ENCODE measurements around the gene CRY1.

CRY1 gene

DNA sequence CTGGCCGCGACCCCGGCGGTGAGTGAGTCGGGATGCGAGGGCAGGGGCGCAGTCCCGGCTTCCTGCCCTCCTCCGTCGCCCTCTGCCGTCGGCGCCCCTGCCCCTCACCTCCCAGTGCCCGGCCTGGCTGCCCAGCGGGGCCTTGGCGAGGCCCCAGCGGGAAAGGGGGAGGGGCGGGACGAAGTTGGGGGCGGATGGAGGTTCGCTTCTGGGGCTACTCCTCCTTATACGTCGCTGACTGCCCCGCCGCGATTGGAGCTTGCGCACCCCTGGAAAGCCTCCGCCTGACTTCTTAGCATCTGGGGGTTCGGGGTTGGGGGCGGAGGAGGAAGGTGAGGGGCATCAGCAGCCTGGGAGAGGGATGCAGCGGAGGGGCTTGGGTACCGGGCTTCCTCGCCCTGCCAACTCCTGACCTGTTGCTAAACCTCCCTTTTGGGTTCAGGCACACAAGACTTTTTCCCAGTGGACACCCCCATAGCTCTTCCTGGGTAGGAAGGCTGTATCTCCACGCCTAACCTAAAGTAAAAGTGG lies 137.2 kb downstream of the CRY1 start:
- peak; percentile 73 for DNase-seq

DNA sequence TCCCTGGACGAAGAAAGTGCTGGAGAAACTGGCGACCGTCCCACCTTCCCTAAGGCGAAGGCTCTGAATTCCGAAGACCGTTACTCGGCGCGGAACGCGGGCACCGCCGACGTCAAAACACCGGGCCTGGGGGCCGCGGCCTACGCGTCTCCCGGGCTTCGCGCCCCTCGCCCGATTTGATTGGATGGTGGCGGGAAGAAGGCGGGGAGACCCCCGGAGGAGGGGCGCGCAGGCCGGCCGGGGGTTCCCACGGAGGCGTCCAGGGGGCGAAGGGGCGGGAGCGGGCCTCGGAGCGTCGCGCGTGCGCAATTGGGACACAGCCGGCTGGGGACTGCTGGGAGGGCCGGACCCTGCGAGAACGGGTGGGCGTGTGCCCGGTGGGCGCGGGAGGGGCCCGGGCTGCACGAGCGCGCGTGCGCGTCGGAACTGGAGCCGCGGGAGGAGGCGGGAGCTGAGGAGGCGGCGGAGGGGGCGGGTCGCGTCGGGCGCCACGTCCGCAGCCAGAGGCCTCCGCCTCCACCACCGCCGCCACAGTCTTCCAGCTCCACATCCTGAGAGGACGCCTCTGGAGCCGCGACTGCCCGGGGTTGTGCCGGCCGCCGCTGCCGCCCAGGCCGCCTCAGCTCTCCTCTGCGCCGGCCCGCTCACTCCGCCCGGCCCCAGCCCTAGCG lies 137.8 kb downstream of the CRY1 start, which contains the start of gene TMEM263:
Gene TMEM263, plus strand, starts transcription at position 531 of the 671 bp plus-strand sequence. CDS start 11,210 bp downstream, outside the sequence.
- peak; percentile 96 for DNase-seq

DNA sequence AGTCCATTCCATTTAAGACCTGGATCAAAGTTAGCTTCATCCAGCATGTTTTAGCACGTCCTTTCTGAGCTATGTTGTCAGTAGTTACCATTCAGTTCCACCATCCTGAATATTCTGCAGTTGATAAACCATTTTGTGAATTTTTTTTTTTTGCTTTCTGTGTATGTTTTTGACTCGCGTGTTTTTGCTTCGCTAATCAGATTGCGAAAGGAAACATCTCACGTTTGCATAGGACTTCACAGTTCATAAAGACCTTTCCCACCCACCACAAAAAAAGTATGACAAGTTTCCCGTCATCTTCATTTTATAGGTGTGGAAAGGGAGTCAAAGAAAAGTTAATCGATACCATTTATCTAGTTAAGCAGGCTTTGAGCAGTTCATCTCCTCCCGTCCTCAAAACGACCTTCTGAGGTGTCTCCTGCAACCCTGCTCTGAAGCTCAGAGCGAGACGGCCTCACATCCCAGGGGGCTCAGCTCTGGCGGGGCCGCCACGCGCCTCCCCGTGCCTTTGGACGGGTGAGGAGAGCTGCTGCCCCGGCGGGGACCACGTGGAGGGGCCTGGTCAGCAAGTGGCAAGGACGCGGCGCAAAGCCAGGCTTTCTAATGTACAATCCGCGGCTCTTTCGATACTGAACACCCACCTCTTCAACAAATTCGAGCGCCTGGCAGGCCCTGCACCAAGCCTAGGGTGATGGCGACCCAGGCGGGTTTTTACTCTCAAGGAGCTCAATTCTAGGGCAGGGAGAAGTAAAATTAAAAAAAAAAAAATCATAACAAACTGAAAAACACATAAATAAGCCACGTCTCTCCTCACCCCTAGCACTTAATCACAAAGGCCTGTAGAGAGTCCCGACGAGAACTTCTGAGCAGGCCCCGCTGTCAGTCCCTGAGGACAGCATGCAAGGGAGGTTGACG lies 138.6 kb downstream of the CRY1 start:
- no peak for DNase-seq

DNA sequence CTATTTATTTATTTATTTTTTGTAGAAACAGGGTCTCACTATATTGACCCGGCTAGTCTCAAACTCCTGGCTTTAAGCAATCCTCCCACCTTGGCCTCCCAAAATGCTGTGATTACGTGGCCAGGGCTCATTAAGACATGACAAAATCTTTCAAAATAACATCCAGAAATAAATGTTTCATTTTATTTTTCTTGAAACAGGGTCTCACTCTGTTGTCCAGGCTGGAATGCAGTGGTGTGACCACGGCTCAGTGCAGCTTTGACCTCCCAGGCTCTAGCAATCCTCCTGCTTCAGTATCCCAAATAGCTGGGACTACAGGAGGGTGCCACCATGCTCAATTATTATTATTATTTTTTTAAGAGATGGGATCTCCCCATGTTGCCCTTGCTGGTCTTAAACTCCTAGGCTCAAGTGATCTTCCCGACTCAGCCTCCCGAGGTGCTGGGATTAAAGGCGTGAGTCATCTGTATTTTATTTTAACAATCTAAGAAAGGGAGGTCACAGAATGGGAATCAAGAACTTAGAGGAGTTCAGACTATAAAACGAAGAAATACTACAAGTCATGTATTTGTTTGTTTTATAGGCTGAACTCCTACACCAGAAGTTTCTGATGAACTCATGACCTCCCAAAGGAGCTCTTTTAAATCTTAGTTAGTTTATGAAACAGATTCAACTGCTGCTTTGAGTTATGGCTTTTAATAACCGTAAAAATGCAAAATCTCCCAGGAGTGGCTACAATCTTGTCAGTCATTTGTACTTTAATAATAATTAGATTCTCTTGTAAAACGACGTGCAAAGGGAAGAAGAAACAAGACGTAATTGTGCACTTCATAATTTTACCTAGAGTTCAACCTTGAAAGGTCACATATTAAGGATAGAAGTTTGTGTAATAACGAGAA lies 139.7 kb downstream of the CRY1 start:
- DNase-seq: no peak

DNA sequence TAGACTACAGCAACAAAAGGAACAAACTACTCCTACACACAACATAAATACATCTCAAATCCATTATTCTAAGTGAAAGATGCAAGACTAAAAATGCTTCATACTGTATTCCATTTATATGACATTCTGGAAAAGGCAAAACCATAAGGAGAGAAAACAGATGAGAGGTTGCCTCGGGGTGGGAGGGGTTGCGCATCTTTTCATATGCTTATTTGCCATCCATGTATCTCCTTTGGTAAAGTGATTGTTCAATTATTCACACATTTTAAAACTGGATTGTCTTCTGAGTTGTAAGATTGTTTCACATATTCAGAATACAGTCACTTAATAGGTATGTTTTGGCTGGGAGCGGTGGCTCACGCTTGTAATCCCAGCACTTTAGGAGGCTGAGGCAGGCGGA lies 142.8 kb downstream of the CRY1 start:
- no peak for DNase-seq

DNA sequence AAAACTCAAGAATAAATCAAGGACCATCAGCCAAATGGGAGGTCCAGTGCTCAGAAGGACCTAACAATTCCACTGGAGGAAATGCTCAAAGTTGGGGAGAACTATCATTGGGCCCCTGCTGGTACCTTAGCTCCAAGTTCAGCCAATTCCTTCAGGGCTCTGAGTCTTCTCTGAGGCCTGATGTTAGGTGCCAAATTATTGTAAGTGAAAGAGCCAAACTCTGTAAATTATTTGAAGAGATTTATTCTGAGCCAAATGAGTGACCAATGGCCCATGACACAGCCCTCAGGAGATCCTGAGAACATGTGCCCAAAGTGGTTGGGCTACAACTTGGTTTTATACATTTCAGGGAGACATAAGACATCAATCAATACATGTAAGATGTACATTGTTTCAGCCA lies 145.9 kb downstream of the CRY1 start:
- no peak for DNase-seq

DNA sequence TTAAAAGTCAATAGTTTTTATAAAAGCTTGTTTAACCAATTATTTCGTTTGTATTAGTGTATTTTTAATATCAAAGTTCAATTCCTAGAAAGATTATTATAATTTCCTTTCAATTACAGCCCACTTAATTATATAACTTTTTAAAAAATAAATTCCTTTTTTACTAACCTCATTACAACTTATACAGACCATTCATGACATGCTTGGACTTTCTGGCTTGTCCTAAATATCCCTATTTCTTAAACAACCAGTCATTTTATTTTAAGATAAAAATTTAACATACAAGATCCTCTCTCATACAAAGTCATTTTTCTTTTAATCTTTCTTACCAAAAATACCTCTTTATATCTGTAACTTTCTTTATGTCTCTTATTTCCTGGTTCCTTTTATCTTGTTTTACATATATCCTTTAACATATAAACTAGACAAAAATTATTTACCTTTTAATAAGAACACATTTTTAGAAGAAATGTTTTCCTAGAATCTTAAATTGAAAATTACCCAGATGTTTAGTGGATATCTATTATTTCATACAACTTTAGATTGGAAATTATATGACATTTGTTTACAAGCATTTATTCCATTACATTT lies 148.0 kb downstream of the CRY1 start:
- no peak for DNase-seq

DNA sequence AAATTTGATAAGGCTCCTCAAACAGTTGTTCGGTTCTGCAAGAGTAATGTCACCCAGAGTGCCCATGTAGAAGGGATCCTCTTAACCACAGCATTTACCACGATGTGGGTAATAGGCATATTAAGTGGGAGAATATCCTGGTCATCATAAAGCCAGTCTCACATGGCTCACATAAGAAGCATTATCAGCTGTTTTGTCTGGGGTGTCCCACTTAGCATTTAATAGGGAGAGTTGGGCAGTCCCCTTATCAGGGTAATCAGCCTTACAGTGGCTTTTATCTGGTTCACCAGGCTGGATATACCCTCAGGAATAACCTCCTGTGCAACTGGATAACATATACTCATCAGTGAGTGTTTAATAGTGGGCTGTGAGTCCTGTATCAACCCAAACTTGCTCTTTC lies 150.6 kb downstream of the CRY1 start:
- no peak for DNase-seq

DNA sequence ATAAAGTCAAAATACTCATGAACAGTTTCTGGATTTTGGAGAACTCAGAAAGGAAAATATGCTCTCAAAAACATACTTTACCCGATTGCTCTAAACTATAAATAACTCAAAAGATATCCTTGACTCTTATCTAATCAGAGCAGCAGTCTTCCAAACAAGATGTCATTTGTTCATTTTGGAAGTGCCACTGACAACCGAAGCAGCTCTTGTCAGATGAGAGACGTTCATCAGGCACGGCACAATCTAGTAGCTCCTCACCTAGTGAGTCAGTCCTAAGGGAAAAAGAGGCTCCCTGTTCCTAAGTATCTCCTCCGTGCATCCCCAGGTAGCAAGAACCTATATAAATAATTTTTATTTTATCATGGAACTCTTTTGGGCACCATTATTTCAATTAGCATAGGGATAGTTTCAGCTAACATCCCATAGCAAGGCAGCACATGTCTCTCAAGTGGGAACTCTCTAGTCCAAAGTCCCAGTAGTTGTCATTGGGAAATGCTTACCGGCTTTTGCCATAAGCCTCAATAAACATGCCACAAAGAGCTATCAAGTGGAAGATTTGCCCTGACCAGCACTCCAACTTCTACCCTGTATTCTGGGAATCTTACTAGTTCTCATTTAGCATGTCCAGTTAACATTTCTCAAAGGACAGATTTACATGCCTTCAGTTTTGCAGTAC lies 151.7 kb downstream of the CRY1 start:
- no peak for DNase-seq
